ENCODE measurements around the gene SEMA4A.
A peak's percentile ranks its signal among the peaks of the same experiment; 100 is the strongest.
"Not testable (repeated sequence)": the region's sequence is repeated elsewhere in the genome, so short reads cannot be mapped to it uniquely, and the experiment has no call there.

Gene SEMA4A

DNA sequence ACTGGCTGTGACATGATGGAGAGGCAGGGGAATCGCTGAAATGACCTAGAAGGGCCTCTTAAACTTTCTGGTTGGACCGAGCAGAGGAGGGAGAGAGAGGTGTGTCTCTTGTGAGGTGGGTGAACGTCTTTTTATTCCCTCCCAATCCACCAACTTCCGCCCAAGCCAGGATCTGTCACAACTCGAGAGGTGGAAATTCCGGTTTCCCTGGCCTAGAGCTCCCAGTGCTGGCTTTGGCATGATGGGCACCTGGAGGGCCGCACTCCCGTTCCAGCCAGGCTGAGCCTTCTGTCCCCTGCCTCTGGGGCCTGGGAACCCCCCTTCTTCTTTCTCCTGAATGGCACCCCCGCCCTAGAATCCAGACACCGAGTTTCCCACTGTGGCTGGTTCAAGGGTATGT lies at the start of gene SEMA4A:
TSS of gene SEMA4A (plus strand) at position 224 of the 400 bp plus-strand sequence. CDS start 994 bp downstream, outside the sequence.
- DNase-seq: no peak

DNA sequence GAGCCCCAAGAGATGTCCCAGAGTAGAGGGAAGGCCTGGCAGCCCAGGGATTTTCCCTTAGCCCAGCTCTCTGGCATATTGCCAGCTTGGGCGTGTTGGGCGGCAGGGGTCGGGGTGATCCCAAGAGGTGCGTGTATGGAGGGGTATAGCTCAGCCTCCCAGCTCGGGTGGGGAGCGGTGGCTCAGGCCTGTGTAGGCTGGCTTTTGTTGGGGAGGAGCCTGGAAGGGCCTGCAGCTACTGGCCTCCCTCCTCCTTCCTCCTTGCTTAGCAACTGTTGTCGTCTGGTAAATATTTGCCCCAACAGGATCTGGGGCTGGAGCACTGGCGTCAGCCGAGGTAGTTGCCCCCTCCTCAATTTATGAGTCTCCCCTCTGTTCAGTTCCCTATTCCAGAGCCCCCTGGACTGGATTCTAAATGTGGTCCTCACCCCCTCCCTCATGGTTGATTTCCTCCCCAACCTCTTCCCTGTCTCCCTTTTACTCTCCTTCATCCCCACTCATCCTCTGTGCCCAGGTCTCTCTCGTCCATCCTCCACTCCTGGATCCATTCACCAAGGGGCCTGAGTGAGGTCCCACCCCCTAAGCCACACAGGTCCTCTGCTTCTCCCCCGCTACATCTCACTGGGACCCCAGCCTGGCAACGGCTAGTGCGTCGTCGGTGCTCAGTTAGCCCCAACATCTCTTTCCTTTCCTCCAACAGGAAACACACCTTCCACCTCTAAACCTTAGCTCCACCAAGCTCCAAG lies 49.1 kb upstream of the SEMA4A start:
- peak; percentile 36 to 37 for DNase-seq

DNA sequence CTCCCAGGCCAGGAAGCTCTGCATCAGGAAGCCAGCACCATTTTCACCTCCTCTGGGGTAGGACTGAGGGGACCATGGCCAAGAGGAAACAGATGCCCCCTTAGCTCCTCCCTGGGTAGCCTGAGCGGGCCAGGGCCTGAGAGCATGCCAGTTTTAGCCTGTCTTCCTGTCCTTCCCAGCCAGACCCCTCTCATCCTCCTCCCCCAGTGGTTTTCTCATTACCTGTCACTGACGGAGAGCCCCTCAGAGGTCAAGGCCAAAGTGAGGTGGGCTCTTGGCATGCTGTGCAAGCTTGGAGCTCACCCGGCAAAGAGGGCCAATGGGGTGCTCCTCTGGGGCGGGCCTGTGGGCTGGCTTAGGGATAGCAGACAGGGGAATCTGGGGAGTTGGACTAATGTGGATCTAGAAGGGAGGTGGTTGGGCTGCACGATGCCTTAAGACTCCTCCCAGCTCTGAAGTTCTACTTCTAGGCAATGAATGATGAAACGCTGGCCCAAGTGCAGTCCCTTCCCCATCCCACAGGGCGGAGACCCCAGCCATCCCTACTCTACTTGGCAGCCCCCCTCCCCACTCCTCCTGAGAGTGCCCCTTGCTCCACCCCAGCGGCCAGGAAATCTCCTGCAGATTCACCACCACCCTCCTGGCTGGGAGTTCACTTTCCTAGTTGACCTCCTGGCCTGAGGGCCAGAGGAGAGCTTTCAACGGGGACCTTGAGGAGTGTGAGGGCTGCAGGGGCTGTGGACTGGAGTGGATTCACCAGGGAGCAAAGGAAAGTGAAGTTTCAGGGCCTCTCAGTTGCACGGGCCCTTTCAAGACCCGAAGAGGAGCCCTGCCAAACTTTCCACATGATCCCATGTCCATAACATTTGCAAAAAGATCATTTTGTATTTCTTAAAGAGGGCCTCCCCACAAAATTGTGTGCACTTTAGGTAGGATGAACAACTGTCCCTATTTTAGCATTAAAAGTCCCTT lies 48.2 kb upstream of the SEMA4A start:
- DNase-seq: no peak

DNA sequence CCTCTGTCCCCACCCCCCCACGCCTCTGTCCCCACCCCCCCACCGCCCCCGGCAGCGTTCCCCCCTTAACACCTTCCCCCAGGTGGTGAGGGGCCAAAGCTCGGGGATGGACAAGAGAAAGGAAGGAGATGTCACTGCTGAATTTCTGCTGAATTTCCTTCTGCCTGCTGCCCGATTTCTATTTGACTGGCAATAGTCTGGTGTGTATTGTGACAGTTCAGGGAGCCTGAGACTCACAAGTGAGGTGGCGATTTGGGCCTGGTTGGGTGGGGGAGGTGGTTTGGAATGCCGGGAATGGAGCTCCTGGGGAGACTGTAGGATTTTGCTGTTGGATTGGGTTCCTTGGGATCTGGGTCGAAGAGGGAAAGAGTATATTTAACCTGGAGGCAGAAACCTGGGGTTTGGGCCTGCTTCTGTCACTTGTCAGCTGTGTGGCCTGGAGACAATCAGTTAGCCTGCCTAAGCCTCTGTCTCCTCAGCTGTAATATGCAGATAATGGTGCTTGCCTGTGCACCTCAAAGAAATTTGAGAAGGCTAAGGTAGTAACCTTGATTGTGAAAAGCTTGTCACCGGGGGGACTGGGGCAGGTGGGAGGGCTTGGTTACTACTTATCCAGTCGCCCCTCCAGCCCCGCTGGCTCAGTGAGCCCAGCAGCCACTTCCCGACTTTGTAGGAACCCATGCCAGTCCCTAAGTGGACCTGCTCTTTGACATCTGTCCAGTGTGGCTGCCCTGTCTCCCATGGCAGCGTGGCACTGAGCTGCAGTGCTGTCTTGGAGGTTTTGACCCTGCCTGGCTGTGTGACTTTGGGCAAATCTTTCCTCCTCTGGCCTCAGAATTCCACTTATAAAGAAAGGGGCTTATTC lies 46.5 kb upstream of the SEMA4A start:
- no peak for DNase-seq

DNA sequence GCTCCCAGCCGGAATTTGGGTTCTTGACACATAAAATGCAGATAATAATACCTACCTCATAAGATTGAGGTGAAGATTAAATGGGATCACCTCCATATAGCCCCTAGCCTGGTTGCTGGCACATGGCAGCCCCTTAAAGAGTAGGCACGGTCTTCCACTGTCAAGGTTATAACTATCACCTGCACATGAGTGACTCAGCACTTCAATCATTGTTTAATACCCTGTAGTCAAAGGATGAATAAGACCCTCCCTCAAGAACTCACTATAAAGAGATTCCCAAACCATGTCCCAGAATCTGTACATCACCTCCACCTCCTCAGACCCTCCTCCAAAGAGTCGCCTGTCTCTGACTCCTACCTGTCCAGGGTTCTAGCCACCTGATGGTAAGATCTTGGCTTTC lies 45.3 kb upstream of the SEMA4A start:
- no peak for DNase-seq

DNA sequence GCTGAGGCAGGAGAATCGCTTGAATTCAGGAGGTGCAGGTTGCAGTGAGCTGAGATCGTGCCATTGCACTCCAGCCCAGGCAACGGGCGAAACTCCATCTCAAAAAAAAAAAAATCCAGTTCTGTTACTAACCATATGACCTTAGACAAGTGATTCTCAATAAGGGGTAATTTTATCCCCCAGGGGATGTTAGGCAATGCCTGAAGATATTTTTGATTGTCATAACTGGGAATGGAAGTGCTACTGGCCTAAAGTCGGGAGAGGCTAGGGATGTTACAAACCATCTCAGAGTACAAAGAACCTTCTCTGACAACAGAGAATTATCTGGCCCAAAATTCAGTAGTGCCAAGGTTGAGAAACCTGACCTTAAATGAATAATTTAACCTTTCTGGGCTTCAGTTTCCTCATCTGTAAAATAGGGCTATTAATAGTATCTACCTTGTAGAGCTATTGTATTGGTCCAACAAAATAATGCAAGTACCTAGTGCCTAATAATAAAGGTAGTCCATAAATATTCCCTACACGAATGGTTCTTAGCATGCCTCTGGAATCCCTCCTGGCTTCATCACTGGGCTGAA lies 44.6 kb upstream of the SEMA4A start:
- no peak for DNase-seq

DNA sequence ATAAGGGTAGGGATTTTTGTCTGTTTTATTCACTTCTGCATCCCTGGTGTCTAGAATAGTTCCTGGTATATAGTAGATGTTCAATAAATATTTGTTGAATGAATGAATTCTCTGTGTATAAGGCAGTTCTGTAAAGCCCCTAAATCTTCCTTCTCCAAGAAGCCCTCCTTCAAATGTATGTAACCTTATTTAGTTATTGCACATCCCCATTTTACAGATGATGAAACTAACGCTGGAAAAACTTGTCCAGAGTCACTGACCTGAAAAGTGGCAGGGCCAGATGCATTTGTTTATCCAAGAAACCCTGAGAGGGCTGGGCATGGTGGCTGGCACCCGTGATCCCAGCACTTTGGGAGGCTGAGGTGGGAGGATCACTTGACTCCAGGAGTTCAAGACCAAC lies 43.1 kb upstream of the SEMA4A start:
- no peak for DNase-seq

DNA sequence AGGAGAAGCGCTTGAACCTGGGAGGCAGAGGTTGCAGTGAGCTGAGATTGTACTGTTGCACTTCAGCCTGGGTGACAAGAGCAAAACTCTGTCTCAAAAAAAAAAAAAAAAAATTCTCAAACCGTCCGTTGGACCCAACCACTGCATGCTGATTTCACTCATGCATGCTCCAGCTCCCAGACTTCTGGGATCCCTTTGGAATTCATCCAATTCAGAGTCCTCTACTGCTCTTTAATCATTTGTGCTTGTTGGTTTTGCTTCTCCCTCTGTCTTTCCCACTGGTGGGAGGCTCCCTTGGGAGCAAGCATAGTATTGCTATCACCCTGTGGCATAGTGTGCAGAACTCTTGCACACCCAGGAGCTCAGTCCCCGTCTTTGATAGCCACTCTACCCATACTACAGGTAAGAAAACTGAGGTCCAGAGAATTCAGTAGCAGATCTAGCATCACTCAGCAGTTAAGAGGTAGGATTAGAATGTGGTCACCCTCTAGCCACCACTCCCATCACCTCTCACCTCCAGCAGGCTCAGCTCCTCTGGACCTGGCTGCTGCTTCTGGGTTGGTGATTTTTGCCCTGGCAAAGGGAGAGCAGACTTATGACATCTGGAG lies 41.9 kb upstream of the SEMA4A start:
- no peak for DNase-seq

DNA sequence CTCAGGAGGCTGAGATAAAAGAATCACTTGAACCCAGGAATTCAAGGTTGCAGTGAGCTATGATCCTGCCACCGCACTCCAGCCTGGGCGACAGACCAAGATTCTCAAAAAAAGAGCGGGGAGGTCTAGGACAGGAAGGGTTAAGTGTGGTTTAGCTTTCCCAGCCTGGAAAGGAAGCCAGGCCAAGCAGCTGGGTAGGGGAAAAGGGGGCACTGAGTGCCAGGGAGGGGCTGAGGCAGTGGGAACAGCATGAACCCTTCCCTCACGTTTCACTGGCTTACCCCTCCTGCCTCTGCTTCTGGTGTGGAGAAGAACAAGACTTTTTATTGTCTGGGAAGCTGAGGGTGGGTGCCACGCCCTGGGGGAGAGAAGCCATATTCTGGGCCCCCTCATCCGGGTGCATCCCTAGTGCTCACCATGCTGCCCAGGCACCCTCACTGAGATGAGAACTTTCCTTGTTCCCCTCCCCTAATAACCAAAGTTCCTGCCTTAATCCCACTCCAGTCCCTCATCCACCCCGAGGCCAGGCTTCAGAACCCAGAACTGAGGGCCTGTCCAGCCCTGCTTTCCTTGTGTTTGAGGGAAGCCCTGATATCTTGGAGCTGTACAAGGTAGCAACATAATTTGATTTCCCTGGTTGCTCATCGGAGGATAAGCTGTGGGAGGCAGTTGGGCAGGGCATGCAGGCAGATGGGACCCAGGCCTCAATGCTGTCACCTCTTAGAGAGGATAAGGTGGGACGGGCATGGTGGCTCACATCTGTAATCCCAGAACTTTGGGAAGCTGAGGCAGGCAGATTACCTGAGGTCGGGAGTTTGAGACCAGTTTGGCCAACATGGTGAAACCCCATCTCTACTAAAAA lies 40.9 kb upstream of the SEMA4A start:
- DNase-seq: no peak

DNA sequence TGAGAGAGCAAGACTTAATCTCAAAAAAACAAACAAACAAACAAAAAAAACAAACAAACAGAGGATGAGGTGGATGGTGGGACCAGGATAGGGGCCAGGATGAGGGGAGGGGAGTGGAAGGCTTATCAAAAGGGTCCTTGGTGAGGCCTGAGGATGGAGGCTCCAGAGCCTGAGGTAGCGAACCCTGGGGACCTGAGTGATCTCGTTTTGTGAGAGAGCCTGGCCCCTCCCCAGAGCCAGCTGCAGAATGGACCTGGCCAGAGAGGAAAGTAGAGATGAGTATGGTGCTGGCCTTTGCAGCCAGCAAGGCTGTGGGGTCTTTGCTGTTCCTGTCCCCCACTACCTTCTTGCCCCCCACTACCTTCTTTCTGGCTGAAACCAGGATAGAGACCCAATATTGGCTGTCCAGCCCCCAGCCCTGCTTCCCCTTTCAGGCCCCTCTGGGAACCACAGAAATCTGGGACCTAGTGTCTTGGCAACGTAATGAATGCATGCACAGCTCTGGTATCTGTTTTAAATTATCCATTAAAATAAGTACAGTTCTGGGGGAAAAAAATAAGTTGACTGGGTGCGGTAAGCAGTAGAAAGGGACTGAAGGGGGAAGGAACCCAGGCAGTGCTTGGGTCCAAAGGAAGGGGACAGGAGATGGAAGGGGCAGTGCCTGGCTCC lies 40.0 kb upstream of the SEMA4A start:
- DNase-seq: no peak

DNA sequence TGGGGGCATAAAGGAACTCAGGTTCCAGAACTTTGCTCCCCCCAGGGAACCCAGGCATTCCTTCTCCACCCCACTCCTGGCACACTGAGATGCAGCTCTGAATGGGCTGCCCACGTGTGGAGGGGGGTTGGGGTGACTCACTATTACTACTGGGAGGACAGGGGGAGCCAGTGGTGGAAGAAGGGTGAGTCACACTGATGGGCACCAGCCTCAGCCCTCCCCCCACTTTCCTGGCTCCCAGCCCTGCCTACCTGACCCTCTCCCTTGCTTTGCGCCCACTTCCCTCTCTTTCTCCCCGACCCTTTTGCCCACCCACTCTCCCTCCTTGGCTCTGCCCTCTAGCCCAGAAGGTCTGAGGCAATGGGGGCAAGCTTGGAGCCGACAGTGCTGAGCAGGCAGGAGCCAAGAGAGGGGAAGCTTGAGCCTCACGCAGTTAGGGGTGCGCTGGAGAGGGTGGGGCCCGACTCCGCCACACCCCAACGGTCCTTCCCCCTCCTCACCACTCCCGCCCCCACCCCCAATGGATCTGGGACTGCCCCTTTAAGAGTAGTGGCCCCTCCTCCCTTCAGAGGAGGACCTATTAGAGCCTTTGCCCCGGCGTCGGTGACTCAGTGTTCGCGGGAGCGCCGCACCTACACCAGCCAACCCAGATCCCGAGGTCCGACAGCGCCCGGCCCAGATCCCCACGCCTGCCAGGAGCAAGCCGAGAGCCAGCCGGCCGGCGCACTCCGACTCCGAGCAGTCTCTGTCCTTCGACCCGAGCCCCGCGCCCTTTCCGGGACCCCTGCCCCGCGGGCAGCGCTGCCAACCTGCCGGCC lies 39.1 kb upstream of the SEMA4A start, which contains the start of gene LMNA:
TSS of gene LMNA (plus strand) at position 611 of the 818 bp plus-strand sequence. CDS start 208 bp downstream, outside the sequence.
- peak; percentile 52 to 65 for DNase-seq

DNA sequence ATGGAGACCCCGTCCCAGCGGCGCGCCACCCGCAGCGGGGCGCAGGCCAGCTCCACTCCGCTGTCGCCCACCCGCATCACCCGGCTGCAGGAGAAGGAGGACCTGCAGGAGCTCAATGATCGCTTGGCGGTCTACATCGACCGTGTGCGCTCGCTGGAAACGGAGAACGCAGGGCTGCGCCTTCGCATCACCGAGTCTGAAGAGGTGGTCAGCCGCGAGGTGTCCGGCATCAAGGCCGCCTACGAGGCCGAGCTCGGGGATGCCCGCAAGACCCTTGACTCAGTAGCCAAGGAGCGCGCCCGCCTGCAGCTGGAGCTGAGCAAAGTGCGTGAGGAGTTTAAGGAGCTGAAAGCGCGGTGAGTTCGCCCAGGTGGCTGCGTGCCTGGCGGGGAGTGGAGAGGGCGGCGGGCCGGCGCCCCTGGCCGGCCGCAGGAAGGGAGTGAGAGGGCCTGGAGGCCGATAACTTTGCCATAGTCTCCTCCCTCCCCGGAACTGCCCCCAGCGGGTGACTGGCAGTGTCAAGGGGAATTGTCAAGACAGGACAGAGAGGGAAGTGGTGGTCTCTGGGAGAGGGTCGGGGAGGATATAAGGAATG lies 38.4 kb upstream of the SEMA4A start:
- DNase-seq: no peak

DNA sequence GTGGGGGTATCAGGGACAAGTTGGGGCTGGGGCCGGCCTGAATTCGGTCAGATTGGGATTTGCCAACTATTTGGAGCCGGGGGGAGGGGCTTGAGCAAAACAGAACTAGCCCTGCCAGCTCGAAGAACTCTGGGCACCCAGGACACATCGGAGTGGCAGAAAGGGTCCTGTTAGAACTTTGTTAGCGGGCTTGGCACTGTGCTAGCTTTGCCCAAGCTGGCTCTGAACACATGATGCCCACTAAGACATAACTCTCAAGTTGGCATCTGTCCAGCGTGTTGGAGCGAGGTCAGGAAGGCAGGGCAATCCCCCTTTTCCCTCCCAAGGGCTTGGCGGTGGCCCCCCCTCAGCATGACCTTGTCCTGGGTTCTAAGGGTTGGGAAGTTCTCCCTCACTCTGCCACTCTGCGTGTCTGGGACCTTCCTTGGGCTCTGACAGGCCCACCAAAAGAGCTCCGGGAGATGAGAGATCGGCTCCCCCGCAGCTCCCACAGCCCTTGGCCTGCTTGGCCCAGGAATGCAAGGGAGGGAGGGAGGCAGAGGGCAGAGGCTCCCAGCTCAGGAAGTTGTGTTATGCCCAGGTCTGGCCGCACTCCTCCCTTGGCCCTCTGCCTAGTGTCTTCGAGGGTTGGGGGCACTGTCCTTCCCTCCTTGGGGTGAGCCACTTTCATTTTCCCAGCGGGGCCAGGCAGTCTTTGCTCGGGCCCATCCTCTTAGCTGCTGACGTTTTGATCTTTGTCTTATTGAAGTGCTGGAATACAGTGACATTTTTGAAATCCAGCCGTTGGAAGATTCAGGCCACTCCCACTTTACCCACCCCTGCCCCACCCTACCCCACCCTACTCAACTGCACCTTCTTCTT lies 37.6 kb upstream of the SEMA4A start:
- peak in 1 of 2 experiments; percentile 9 for DNase-seq

DNA sequence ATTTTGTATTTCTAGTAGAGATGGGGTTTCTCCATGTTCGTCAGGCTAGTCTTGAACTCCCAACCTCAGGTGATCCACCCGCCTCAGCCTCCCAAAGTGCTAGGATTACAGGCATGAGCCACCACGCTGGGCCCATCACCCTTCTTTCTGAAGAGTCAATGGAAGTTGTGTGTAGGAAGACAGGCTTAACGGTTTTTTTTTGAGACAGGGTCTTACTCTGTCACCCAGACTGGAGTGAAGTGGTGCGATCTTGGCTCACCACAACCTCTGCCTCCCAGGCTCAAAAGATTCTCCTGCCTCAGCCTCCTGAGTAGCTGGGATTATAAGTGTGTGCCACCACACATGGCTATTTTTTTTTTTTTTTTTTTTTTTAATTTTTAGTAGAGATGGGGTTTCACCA lies 36.7 kb upstream of the SEMA4A start:
- DNase-seq: not testable (repeated sequence)

DNA sequence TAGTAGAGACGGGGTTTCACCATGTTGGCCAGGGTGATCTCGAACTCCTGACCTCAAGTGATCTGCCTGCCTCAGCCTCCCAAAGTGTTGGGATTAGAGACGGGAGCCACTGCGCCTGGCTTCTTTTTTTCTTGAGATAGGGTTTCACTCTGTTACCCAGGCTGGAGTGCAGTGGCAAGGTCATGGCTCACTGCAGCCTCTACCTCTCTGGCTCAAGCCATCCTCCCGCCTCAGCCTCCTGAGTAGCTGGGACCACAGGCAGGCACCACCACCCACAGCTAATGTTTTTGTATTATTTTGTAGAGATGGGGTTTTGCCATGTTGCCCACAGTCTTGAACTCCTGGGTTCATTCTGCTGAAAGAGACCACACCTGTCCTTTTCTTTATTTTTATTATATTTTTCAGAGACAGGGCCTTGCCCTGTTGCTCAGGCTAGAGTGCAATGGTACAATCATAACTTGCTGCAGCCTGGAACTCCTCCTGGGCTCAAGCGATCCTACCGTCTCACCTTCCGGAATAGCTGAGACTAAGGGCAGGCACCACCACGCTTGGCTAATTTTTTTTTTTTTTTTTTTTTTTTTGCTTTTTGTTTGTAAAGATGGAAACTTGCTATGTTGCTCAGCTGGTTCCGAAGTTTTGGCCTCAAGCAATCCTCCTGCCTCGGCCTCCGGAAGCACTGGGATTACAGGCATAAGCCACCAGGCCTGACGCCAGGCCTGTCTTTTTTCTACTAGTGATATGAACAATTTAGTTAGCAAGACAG lies 35.8 kb upstream of the SEMA4A start:
- DNase-seq: no peak

DNA sequence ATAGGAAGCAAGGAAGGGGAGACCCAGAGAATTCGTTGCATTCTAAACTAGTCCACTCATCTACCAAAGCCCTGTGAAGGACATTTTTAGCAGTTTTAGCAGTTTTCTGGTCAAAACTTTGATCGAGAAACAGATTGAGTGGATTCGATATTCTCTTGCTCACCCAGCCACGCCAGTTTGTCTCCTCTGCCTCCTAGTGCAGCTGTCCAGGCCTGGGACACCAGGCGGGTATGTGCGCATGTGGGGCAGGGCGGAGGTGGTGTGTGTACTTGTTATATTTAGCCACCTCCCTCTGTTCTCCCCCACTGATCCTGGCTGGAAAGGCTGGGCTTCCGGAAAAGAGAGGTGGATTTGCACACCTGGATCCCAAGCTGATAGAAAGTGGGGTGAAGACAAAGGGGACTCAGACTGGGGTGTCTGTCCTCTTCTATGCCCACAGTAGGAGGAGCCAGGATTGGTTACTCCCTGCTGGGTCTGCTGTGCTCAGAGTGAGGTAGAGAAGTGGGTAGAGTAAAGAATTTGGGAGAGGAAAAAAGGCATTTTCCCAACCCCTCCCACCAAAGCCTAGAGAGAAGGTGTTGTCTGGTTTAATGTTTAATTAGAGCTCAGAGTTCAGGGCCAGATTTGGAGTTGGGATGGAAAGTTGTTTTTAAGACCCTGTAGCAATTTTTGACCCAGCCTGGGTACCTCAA lies 35.1 kb upstream of the SEMA4A start:
- no peak for DNase-seq
